ENCODE data around the gene COPS3.

GRCh38 chr17:17213775-17214174 lies 67.3 kb downstream of the COPS3 start:
- TF ChIP-seq HNRNPL (IDR thresholded peaks at IDR 0.05; ENCODE audit: low read depth, low read length) (no peak), CTBP1 (IDR thresholded peaks at IDR 0.05; ENCODE audit: borderline replicate concordance) (no peak), ETS1 (conservative IDR thresholded peaks at IDR 0.05; ENCODE audit: control insufficient read depth, low read depth, low read length) (no peak), CTCF (IDR thresholded peaks at IDR 0.05 in 2 of 3, conservative IDR thresholded peaks at IDR 0.05 in 1 of 3; ENCODE audit: insufficient read depth in 2 of 3, low read depth in 1 of 3, low read length in 3 of 3) (no peak), CEBPB (tag; IDR thresholded peaks at IDR 0.05) (no peak), EZH2 (IDR thresholded peaks at IDR 0.05; ENCODE audit: borderline replicate concordance, low read depth, low read length) (no peak), REST (IDR thresholded peaks at IDR 0.05; ENCODE audit: borderline replicate concordance) (no peak), REST (CRISPR knock-in tag; IDR thresholded peaks at IDR 0.05; ENCODE audit: low read depth) (no peak), TOE1 (IDR thresholded peaks at IDR 0.05; ENCODE audit: borderline replicate concordance) (no peak), TOE1 (CRISPR knock-in tag; IDR thresholded peaks at IDR 0.05; ENCODE audit: borderline replicate concordance, low read depth) (no peak), HNRNPK (IDR thresholded peaks at IDR 0.05; ENCODE audit: low read depth, low read length, poor library complexity, severe bottlenecking) (no peak), POLR2A (conservative IDR thresholded peaks at IDR 0.05) (no peak), FOXM1 (IDR thresholded peaks at IDR 0.05; ENCODE audit: low read depth) (no peak), FOXM1 (CRISPR knock-in tag; IDR thresholded peaks at IDR 0.05; ENCODE audit: low read depth) (no peak), PATZ1 (CRISPR knock-in tag; IDR thresholded peaks at IDR 0.05; ENCODE audit: borderline replicate concordance) (no peak), ZNF589 (CRISPR knock-in tag; IDR thresholded peaks at IDR 0.05; ENCODE audit: low read depth) (no peak)

All from K562 (cell line).